Epithelial cell of prostate (primary cell): ENCODE measurements around the gene GRB7.

ENCODE experiments used
- DNase-seq: peaks from one replicate; pipeline ENCODE4 v3.0.0-alpha.2; 2011; ENCODE audit warnings: low read depth, low spot score
- H3K27ac ChIP-seq: fragments of 450-650 bp; 2 replicates; pipeline ENCODE4 v1.5.1; 2017; ENCODE audit warnings: mild to moderate bottlenecking

The GRB7 gene

GRCh38 chr17:39765175-39765574 lies 27.4 kb downstream of the GRB7 start:
- DNase-seq: no peak
- H3K27ac ChIP-seq: no peak overlapping the region

- no peak for DNase-seq
- no peak overlapping the region for H3K27ac ChIP-seq
These were observed 28.0 kb downstream of the GRB7 start for GRCh38 chr17:39765766-39766165.

GRCh38 chr17:39767147-39767546 lies 29.4 kb downstream of the GRB7 start:
- no peak overlapping the region for H3K27ac ChIP-seq
- no peak for DNase-seq

DNA sequence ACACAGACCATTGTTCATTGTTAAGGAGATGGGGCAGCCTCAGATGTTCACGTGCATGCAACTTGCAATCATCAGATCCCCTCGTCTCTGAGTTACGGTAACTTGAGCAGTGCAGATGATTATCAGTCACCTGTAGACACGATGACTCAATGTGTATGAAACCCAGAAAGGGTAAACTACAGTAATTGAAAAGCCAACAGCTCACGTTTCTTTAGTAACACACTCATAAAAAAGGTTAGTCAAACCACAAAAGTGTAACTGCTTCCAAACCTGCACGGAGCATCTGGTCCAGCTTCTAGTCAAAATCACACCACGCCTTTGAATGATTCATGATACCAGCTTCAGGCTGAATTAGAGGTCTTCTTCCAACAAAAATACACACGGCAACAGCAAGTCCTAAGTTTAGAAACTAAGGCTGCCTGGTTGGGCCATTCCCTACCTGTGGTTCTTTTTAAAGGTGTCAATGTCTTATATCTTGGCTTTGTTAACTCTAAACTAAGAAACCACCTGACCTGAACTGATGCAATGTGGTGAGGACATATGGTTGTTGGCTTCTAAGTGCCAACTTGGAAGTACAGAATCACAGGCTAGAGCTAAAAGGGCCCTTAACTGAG lies 32.3 kb downstream of the GRB7 start:
- peak; percentile 99 for DNase-seq
- peak overlapping the region; percentile 30 for H3K27ac ChIP-seq

GRCh38 chr17:39772415-39772814 lies 34.7 kb downstream of the GRB7 start:
- DNase-seq: no peak
- H3K27ac ChIP-seq: no peak overlapping the region

DNA sequence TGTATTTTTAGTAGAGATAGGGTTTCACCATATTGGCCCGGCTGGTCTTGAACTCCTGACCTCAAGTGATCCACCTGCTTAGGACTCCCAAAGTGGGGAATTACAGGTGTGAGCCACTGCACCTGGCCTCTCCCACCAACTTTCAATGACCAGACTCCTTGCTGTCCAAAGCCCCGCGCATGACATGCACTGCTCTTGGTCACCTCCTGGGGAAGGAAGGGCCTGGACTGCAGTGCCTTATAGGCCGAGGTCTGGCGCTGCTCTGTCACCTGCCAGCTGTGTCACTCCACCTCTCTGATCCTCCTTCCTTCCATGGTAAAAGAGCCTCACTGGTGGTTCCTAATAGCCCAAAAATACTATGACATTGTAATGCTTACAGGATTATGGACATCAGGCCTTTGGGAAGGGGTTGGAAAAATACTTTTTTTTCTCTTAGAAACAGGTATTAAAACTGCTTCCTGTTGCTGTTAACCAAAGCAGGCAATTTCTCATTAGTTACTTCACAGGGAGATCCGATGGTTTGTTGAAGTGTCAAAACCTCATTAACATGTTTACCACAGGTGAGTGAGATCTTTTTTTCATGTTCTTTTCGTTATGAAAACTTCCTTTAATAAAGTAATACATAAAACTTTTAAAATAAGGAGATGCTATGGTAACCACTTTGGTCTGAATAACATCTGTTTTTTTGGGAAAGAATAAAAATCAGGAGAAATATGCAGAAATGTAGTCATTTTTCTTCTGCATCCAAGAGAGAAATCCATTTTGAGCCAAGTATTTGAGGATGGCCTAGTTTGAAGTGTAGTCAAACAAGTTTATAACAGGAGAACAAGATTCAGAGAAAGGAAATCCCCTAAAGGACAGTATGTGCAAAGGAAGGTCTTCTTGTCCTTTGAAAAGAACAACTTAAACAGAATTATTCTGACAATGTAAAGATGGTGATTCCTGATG lies 35.5 kb downstream of the GRB7 start:
- no peak overlapping the region for H3K27ac ChIP-seq
- DNase-seq: no peak

DNA sequence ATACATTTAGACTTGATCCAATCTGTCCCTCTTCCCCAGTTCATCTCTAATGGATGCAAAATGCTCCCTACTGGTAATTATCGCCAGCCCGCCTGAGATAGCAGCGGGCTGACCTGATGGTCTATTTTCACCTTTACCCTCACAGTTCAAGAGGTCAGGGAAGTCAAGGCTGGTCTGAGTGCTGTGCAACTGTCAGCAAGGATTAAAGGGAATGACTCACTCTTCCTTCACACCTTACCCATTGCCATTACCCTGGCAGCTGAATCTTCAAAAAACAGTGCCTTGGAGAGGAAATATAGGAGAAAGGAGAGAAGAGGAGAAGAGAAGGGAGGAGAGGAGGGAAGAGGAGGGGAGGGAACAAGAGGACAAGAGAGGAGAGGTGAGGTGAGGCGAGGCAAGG lies 36.3 kb downstream of the GRB7 start:
- H3K27ac ChIP-seq: no peak overlapping the region
- no peak for DNase-seq

GRCh38 chr17:39775031-39775430 lies 37.3 kb downstream of the GRB7 start:
- H3K27ac ChIP-seq: no peak overlapping the region
- no peak for DNase-seq

GRCh38 chr17:39776252-39776651 lies 38.5 kb downstream of the GRB7 start:
- no peak for DNase-seq
- H3K27ac ChIP-seq: no peak overlapping the region

DNA sequence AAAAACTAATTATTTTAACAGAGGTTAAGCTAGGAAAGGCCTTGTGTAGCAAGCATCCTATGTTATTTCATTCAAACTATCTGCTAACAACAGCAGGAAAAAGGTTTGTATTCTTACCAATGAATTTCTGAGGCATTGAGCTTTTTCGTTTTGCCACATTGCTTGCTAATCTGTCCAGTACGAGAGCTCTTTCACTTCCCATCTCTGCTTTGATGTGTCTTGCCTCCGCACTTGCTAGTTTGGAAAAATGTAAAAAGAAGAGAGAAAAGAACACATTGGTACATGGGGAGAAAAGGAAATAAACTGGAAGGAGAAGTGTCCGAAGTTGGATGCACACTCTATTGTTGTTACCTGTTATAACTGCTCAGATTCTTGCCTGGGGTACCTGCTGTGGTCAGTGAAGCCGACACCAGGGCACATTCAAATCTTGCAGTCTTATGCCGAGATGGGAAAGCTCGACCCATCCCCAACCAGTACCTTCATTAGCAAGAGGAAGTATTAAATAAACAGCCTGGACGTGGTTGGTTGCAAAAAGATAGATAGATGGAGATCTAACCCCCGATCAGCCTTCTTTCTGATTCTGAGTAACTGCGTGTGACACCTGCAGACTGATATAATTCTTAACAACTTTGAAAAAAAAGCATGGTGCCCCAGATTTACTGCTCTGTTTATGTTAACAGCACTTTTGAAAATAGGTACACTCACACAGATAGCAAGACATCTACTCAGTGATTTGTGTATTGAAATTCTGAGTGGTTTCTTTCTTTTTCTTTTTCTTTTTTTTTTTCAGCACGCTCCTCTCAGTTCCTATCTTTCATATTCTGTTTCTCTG lies 40.0 kb downstream of the GRB7 start:
- DNase-seq: no peak
- H3K27ac ChIP-seq: no peak overlapping the region

DNA sequence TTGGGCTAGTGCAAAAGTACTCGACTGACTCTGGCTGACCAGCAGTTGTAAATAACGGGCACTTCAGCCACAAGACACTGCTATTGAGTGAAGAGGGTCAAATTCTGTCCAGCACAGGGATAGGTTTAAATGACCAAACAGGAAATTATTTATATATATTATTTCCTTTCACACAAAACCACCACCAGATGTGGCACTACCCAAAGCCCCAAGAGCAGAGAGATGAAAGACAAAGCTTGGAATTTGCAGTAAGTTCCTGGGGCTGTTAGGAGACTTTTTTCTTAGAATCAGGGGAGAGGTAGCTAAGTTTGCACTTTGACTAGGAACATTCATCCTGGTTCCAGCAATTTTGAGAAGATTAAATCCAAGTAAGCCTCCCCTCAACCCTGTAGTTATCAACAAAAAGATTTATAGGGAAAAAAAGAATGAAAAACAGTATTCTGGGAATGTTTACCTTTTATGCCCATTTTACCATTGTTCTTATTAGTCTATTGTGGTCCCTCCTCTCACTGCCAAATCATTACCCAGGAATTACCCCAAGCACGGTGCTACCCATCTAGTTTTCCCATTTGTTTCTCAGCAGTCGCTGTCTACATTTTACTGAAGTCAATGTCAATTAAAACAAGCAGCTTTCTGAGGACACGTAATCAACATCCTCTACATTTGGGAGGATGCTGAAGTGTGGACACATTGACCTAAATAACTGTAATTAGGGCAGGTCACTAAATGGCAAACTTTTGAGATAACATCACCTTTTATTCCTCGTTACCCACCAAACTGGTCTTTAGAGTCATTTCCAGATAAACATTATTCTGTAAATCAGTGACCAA lies 43.5 kb downstream of the GRB7 start:
- DNase-seq: no peak
- peak overlapping the region; percentile 81 for H3K27ac ChIP-seq

- peak overlapping the region; percentile 81 for H3K27ac ChIP-seq
- no peak for DNase-seq
These were observed 44.1 kb downstream of the GRB7 start for GRCh38 chr17:39781861-39782213.

GRCh38 chr17:39782481-39782880 lies 44.7 kb downstream of the GRB7 start:
- peak overlapping the region; percentile 81 for H3K27ac ChIP-seq
- peak; percentile 70 for DNase-seq

GRCh38 chr17:39782980-39783379 lies 45.2 kb downstream of the GRB7 start:
- peak overlapping the region; percentile 81 for H3K27ac ChIP-seq
- DNase-seq: no peak

GRCh38 chr17:39787041-39787440 lies 49.3 kb downstream of the GRB7 start:
- DNase-seq: no peak
- peak overlapping the region; percentile 38 for H3K27ac ChIP-seq

DNA sequence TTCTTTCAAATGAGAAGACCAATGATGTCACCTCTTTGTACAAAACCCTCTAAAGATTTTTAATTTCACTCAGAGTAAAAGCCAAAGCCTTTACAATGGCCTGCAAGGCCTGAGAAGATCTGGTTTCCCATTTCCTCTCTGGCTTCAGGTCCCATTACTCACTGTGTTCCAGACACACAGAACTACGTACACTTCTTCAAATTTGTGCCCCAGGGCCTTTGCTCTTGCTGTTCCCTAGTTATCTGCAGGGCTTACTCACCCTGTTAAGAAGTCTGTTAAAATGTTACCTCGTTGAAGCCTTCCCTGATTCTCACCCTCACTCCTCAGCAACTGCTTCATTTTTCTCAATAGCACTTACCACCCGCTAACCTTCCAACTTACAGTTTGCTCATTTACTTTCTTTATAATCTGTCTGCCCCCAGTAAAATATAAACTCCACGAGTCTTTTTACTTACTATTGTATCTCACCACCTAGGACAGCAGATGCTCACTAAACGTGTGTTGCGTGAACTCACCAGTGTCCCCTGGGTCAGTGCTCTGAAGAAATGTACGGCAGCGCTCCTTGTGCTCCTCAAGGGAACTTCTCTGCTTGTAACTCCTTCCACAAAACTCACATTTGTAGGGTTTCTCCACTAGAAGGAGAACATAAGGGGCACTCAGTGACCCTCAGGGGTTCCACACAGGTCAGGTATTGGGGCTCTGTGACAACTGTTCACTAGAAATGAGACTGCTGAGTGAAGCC lies 50.2 kb downstream of the GRB7 start:
- no peak for DNase-seq
- peak overlapping the region; percentile 38 for H3K27ac ChIP-seq

DNA sequence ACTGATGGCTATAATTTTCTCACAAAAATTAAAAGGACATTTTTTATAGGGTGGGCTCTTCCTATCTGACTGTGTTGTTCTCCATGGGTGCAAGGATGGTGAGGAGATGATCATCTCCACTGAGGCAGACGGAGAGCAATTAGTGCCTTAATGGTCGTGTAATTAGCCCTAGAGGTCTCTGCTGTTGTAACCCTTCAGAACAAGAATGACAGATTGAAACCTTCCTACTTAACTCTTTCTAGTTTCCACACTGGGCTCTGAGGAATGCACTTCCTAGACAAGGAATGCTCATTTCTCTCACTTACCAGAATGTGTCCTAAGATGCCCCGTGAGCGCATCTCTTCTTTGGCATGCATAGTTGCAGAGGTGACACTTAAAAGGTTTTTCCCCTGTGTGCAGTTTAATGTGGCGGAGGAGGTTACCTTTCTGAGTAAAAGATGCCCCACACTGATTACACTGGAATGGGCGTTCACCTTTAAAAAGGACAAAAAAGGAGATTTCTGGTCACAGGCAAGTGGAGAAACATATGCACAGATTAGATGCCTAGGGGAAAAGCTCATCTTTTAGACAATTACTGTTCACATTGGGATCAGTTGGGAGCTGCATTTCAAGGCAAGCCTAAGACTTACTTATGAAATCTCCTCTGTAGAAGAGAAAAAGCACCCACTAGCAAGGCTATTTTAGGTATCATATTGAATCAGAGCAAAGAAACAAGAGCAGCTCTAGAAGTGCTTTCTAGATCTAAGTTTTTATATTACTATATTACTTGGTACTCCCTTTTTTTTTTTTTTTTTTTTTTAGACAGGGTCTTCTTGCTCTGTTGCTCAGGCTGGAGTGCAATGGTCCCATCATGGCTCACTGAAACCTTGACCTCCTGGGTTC lies 53.6 kb downstream of the GRB7 start:
- no peak overlapping the region for H3K27ac ChIP-seq
- DNase-seq: no peak

DNA sequence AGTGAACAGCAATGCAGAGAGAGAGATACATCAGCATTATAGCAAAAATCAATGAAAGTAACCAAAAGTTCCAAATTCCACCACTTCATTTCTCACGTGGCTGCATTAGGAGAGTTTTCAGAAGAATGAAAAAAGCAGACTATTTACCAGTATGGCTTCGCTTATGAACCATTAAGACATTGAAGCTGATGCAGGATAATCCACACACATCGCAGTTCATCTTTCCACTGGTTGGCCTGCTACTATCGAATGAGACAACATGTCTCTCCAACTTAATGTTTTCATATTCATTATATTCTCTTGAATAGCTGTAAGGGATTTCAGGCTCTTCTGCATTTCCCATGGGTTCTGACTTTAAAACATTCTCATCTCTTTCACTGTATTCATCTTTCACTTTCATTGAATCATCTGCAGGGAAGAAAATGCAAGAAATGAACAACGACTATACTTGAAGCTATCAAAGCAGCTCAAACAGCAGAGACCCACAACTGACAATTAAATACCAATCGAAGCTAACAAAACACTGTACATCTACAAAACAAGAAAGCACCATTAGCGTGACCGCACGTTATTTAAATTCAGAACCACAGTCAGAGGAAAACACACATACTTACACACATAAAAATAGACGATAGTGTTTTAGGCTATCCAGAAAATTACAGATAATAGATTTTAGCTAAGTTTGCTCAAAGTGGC lies 54.9 kb downstream of the GRB7 start:
- DNase-seq: no peak
- H3K27ac ChIP-seq: no peak overlapping the region
